GM21737 (cell line): Measurements from ENCODE around the gene MRPL28.
"Not testable (repeated sequence)": the region's sequence is repeated elsewhere in the genome, so short reads cannot be mapped to it uniquely, and the experiment has no call there.

Source experiments
- ATAC-seq: cut with Tn5 transposase; IDR thresholded peaks from one replicate; pipeline ENCODE4 v1.9.1; 2021; ENCODE audit warnings: mild to moderate bottlenecking, moderate library complexity; ENCODE audit not compliant: unreplicated experiment

Gene MRPL28

DNA sequence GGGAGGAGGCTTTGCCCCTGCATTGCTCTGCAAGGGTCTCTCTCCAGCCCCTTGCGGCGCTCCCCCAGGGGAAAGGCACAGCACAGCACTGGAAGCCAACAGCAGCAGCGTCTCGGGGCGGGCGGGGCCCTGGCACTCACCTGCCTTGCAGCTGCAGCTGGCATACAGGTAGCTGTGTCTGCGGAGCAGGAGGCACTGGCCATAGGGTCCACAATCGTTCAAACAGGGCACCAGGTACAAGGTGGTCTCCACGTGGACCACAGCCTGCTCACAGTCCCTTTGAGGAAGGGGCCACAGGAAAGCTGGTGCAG, 4.2 kb upstream of the MRPL28 start:
- ATAC-seq: no peak

DNA sequence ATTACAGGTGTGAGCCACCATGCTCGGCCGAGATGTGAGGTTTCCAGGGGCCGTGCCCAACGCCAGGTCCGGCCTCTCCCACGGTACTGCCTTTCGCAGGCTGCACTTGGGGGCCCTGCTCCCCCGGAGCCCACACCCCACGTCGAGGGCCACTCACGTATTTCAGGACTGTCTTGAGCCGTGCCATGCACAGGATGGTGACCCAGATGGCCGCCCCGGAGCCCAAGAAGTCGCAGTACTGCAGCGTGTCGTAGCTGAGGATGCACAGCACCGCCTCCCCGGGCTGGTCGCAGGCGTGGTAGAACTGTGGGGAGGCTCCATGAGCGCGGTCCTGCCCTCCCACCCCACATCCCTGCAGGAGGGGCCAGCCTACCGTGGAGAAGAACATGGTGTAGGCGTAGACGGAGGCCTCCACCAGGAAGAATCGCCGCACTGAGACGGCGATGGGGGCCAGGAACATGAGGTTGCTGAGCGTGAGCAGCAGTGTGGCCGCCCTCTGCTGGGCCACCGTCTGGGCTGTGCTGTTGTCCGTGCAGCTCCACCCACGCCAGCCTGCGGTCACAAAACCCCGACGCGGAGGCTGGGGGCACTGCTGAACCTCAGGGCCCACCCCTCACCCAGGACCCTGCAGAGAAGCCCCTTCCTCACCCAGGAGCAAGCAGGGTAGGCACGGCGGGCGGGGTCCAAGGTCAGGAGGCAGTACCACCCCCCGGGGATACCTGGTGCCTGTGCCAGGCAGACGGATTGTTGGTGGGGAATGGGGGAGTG, 3.7 kb upstream of the MRPL28 start:
- no peak for ATAC-seq

- ATAC-seq: no peak
Observed at GRCh38 chr16:373020-373598, 2.8 kb upstream of the MRPL28 start.

DNA sequence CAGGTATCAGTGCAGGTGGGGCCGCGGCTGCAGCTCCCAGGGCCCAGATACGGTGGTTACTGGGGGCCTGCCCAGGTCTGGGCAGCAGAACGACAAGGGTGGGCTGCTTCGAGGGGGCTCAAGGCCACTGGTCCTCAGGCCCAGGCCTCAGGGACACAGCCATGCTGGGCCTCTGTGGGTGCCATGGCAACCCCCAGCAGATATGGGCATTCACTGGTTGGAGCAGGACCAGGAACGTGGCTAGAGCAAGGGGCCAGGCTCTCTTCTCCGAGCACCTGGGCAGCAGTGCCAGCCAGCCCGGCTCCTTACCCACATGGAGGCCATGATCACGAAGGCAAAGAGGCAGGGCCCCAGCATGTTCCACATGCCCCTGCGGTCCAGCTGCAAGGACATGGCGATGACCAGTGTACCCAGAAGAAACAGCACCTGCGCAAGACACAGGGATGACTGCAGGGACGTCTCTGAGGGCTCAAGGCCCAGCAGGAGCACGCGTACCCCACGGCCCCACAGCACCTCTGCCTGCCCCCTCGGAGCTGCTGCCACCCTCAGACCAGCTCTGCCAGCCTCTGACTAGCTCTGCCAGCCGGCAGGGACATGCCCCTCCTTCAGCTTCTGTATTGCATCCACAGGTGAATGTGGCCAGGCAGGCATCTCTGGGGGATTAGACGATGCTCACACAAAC, 2.1 kb upstream of the MRPL28 start:
- ATAC-seq: no peak

- no peak for ATAC-seq
Observed at GRCh38 chr16:371515-372301, 1.4 kb upstream of the MRPL28 start.

DNA sequence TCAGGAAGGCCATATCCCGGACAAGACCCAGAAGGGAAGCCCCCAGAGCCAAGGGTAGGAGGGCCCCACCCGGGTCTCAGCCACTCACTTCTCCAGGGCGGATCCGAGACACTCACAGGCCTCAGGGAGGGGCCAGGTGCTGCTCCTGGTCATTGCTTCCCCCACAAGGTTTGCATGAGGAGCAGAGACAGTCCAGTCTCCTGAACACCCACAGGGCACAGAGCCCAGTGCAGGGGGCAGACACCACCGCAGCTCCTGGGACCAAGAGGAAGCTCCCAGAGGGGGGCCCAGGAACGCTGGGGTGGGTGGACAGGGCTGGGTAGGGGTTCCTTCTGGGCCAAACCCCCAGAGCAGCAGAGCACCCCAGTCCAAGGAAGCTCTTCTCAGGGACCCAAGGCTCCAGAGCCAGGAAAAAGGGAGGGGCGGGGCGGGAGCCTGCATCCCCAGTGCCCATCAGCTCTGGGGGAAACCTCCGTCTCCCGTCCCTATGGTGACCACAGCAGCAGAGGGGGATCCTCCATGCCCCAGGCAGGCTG, 709 bp upstream of the MRPL28 start:
- no peak for ATAC-seq

DNA sequence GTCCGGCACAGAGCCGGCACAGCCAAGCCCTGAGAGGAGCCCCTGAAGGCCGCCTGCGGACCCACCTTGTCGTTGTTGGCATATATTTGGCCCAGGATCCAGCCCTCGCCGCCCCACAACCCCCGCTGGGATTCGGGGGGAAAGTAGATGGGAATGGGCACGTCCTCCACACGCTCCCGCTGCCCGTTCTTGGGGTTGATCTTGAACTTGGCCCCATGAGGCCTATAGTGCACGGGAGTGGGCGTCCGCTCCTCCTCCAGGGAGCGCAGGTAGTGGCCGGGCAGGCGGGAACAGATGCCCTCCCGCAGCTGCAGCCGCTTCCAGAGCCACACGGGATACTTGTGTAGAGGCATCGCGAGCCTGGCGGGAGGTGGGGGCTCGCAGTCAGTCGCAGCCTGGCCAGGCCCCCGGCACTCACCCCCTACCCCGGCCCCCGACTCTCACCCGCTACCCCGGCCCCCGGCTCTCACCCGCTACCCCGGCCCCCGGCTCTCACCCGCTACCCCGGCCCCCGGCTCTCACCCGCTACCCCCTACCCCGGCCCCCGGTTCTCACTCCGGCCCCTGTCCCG, 387 bp downstream of the MRPL28 start:
- ATAC-seq: no peak

DNA sequence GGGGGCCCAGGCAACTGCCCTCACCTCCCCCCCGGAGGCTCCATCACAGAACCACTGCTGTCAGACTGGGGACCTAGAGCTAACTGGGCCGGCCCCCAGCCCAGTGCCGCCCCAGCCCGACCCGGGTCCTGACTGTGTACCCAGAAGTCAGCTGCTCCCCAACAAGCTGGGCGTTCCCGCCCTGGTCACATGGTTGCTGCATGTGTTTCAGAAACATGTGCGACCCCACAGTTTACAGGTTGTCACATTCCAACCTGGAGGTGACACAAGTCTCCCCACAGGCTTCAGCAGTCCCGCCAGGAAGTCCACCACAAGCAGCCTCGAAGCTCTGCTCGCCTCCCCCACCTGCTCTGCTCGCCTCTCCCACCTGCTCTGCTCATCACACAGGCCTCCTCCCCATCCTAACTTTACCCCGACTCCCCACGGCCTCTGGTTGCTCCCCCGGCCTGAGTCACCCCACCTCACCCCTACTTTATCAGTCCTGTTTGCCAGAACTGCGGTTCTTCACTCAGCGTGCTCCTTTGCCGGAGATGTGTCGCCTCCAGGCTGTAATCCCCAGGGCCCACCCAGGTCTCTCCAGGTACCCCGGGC, 968 bp downstream of the MRPL28 start:
- no peak for ATAC-seq

GRCh38 chr16:368388-369158, 1.8 kb downstream of the MRPL28 start:
- no peak for ATAC-seq

DNA sequence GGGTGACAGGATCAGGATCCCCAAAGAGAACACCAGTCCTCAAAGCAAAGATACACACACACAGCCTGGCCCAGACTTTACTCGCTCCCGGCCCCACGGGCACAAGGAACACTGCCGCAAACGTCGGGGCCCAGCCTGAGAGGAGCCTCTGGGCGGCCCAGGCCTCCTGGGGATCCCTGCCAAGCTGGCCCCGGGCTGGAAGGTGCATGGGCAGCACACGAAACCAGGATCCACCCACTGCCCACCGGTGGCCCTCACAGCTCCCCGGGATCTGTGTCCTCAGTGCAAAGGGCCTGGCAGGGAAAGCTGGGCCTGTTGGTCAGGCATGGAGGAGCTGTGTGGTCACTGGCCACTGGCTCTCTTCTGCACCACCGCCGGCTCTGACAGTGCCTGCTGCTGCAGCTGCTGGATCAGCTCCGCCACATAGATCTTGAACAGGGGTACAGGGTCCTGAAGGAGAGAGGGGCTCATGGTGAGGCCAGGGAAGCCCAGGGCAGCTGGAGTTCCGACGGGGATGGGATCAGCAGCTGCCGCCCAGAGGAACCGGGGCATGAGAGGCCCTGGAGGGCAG, 2.9 kb downstream of the MRPL28 start:
- ATAC-seq: no peak

- ATAC-seq: no peak
Observed at GRCh38 chr16:366476-366875, 3.9 kb downstream of the MRPL28 start.

- ATAC-seq: no peak
Observed at GRCh38 chr16:364595-365491, 5.5 kb downstream of the MRPL28 start.

DNA sequence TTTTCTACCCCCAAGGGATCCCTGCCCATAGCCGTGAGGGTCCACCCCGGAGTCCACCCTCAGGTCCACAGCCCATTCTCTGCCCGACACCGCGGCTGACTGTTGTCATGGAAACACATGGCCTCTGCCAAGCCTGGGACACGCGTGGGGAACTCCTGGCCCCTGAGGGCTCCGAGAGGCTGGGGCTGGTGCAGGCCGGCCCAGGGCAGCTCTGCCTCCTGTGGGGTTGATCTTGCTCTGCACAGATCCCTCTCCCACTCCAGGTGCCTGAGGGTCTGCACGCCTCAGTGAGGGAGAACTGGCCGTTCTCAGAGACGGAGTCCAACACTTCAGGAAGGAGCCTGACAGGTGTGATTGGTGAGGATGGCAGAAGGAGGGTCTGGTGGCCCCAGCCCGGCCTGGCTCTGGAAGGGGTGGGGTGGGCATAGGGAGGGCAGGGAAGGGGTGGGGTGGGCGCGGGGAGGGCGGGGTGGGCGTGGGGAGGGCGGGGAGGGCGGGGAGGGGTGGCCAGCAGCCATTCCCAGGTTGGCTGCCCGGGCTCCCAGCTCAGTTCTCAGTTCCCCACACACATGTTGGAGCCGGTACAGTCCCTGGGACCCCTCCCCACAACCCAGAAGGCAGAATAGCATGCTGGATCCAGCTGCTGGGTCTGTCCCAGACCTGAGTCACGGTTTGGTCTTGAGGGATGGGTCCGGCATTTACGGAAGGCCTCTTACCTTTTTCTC, 6.4 kb downstream of the MRPL28 start:
- ATAC-seq: no peak

- no peak for ATAC-seq
Observed at GRCh38 chr16:363110-363765, 7.1 kb downstream of the MRPL28 start.

DNA sequence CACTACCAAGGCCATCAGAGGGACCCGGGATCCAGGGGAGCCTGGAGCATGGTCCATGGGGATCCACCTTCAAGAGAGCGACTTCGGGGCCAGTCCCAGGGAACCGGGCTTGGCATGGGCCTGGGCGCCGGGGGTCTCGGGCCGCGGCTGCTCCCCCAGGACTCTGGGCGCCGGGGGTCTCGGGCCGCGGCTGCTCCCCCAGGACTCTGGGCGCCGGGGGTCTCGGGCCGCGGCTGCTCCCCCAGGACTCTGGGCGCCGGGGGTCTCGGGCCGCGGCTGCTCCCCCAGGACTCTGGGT, 7.7 kb downstream of the MRPL28 start:
- not testable (repeated sequence) for ATAC-seq

GRCh38 chr16:361872-362701, 8.3 kb downstream of the MRPL28 start:
- no peak for ATAC-seq
